A549 (cell line): Measurements from ENCODE around the gene MAML3. TPM values are rescaled to one million over a fixed set of nuclear protein-coding genes. Genes with fewer than 3 reads are reported as not detected.

Source experiments
- ATAC-seq, 2 experiments: fragments of 200-7000 bp in 1 of 2; fragments of >200 bp in 1 of 2; cut with Nextera tagmentation in 1 of 2; cut with Tn5 transposase in 1 of 2; 3 replicates each; pipeline versions ENCODE4 v1.8.0 to v1.9.1; 2018 to 2020; ENCODE audit warnings: mild to moderate bottlenecking in 1 of 2, moderate library complexity in 1 of 2
- CTCF ChIA-PET: fragments of 300-600 bp; sonication (Branson Sonifier 250); formaldehyde crosslinking; extraction: SDS; loops from one replicate; lab custom pipeline; 2021; ENCODE audit warnings: antibody characterized with exemption, inconsistent platforms; lab: Yijun Ruan, JAX
- POLR2A ChIA-PET: fragments of 350-600 bp; formaldehyde crosslinking; extraction: SDS; loops from one replicate; lab custom pipeline; 2021; ENCODE audit warnings: antibody characterized with exemption, inconsistent platforms; lab: Yijun Ruan, JAX
- DNase-seq, 2 experiments: peaks; one replicate each; pipeline versions ENCODE4 v3.0.0 to v3.0.0-alpha.2; 2011 to 2016; ENCODE audit warnings: low read depth in 1 of 2, low spot score in 1 of 2
- FAIRE-seq: peaks from 2 replicates; lab custom pipeline; 2011; peaks lifted over from hg19 to GRCh38; lab: Jason Lieb, UNC
- H3K27ac ChIP-seq, 2 experiments: fragments of >200 bp; sonication (Bioruptor Twin); formaldehyde crosslinking; 3 replicates each; pipeline ENCODE4 v1.5.1; 2016 to 2017
- H3K4me1 ChIP-seq: fragments of >200 bp; sonication (Bioruptor Twin); formaldehyde crosslinking; 3 replicates; pipeline ENCODE4 v1.6.1; 2016
- H3K4me2 ChIP-seq: fragments of >200 bp; sonication (Bioruptor Twin); formaldehyde crosslinking; 3 replicates; pipeline ENCODE4 v1.6.1; 2016
- H3K4me3 ChIP-seq: fragments of >200 bp; sonication (Bioruptor Twin); formaldehyde crosslinking; 3 replicates; pipeline ENCODE4 v1.5.1; 2016
- H3K9me3 ChIP-seq: fragments of >200 bp; sonication (Bioruptor Twin); formaldehyde crosslinking; 3 replicates; pipeline ENCODE4 v1.6.1; 2016
- BCL3 ChIP-seq: fragments of >200 bp; sonication (Bioruptor Twin); formaldehyde crosslinking; IDR thresholded peaks from 3 replicates; pipeline ENCODE4 v1.6.1; 2016
- BHLHE40 ChIP-seq: IDR thresholded peaks from 2 replicates; pipeline ENCODE4 v1.6.1; 2012; ENCODE audit warnings: low read depth, low read length, inconsistent platforms
- CBX8 ChIP-seq: fragments of 200-600 bp; sonication (generic); IDR thresholded peaks from 2 replicates; pipeline ENCODE4 v1.6.1; 2016
- CEBPB ChIP-seq, 2 experiments: fragments of >200 bp in 1 of 2; sonication (Bioruptor Twin) in 1 of 2; formaldehyde crosslinking in 1 of 2; IDR thresholded peaks; 2 replicates each; pipeline ENCODE4 v1.6.1; 2012 to 2016
- CTCF ChIP-seq: fragments of >200 bp; sonication (Bioruptor Twin); formaldehyde crosslinking; IDR thresholded peaks from 3 replicates; pipeline ENCODE4 v1.5.1; 2016
- EHF ChIP-seq: fragments of 250-450 bp; sonication (Bioruptor Pico); IDR thresholded peaks from 2 replicates; pipeline ENCODE4 v1.5.0; 2020; ENCODE audit warnings: mild to moderate bottlenecking
- EHMT2 ChIP-seq: fragments of 200-600 bp; sonication (generic); IDR thresholded peaks from 2 replicates; pipeline ENCODE4 v1.6.1; 2016; ENCODE audit warnings: antibody characterized with exemption, low read depth, mild to moderate bottlenecking, moderate library complexity
- ELK1 ChIP-seq: fragments of 150-350 bp; IDR thresholded peaks from 2 replicates; pipeline ENCODE4 v1.6.1; 2014; ENCODE audit warnings: low read depth, mild to moderate bottlenecking, low read length
- EP300 ChIP-seq, 2 experiments: fragments of >200 bp; sonication (Bioruptor Twin); formaldehyde crosslinking; IDR thresholded peaks; 2 replicates in 1 of 2; 3 replicates in 1 of 2; pipeline ENCODE4 v1.6.1; 2016 to 2017
- FOXS1 ChIP-seq: fragments of 250-450 bp; sonication (Bioruptor Pico); IDR thresholded peaks from 2 replicates; pipeline ENCODE4 v1.5.0; 2020; ENCODE audit warnings: mild to moderate bottlenecking, moderate library complexity
- HDAC2 ChIP-seq: fragments of 200-600 bp; sonication (generic); IDR thresholded peaks from 2 replicates; pipeline ENCODE4 v1.6.1; 2016
- HEYL ChIP-seq: fragments of 250-450 bp; sonication (Bioruptor Pico); IDR thresholded peaks from 2 replicates; pipeline ENCODE4 v1.8.0; 2021; ENCODE audit warnings: mild to moderate bottlenecking, moderate library complexity
- HMGXB4 ChIP-seq: fragments of 250-450 bp; sonication (Bioruptor Pico); IDR thresholded peaks from 2 replicates; pipeline ENCODE4 v1.5.0; 2021; ENCODE audit warnings: mild to moderate bottlenecking, moderate library complexity, borderline replicate concordance
- JUNB ChIP-seq: fragments of >200 bp; sonication (Bioruptor Twin); formaldehyde crosslinking; IDR thresholded peaks from 2 replicates; pipeline ENCODE4 v1.6.1; 2016
- KDM1A ChIP-seq: fragments of 200-600 bp; sonication (generic); IDR thresholded peaks from 2 replicates; pipeline ENCODE4 v1.6.1; 2016; ENCODE audit warnings: low read depth, mild to moderate bottlenecking
- MAFK ChIP-seq: fragments of 450-650 bp; IDR thresholded peaks from 2 replicates; pipeline ENCODE4 v1.6.1; 2014; ENCODE audit not compliant: partially characterized antibody
- MAX ChIP-seq: IDR thresholded peaks from 2 replicates; pipeline ENCODE4 v1.6.1; 2012
- MAZ ChIP-seq: fragments of 150-350 bp; IDR thresholded peaks from 2 replicates; pipeline ENCODE4 v1.6.1; 2014; ENCODE audit warnings: antibody characterized with exemption, low read depth, low read length, borderline replicate concordance
- NR3C1 ChIP-seq: fragments of >200 bp; sonication (Bioruptor Twin); formaldehyde crosslinking; IDR thresholded peaks from 3 replicates; pipeline ENCODE4 v1.6.1; 2017
- PHF8 ChIP-seq: fragments of 200-600 bp; sonication (generic); IDR thresholded peaks from 2 replicates; pipeline ENCODE4 v1.6.1; 2016; ENCODE audit warnings: low read depth, mild to moderate bottlenecking, antibody characterized with exemption, moderate library complexity, borderline replicate concordance
- POLR2AphosphoS2 ChIP-seq: conservative IDR thresholded peaks from 2 replicates; pipeline ENCODE4 v1.6.1; 2012; ENCODE audit warnings: low read length, improper control_type of control experiment, inconsistent platforms
- RAD21 ChIP-seq, 2 experiments: fragments of >200 bp in 1 of 2; sonication (Bioruptor Twin) in 1 of 2; formaldehyde crosslinking in 1 of 2; IDR thresholded peaks in 1 of 2; conservative IDR thresholded peaks in 1 of 2; 2 replicates in 1 of 2; 3 replicates in 1 of 2; pipeline ENCODE4 v1.6.1; 2012 to 2018; ENCODE audit warnings: inconsistent platforms in 1 of 2
- REST ChIP-seq: fragments of 200-600 bp; sonication (generic); IDR thresholded peaks from 2 replicates; pipeline ENCODE4 v1.6.1; 2016; ENCODE audit warnings: antibody characterized with exemption, mild to moderate bottlenecking, moderate library complexity
- RFX5 ChIP-seq: fragments of 450-650 bp; IDR thresholded peaks from 2 replicates; pipeline ENCODE4 v1.7.1; 2014; ENCODE audit warnings: antibody characterized with exemption, mild to moderate bottlenecking, moderate library complexity
- SMC3 ChIP-seq: fragments of >200 bp; sonication (Bioruptor Twin); formaldehyde crosslinking; IDR thresholded peaks from 3 replicates; pipeline ENCODE4 v1.6.1; 2018; ENCODE audit warnings: inconsistent platforms
- SREBF2 ChIP-seq: fragments of 450-650 bp; IDR thresholded peaks from 2 replicates; pipeline ENCODE4 v1.6.1; 2014; ENCODE audit warnings: mild to moderate bottlenecking, moderate library complexity
- TP53 ChIP-seq: fragments of 250-450 bp; sonication (Bioruptor Pico); IDR thresholded peaks from 2 replicates; pipeline ENCODE4 v1.5.0; 2021; ENCODE audit warnings: mild to moderate bottlenecking, moderate library complexity
- ZC3H11A ChIP-seq: fragments of 450-650 bp; IDR thresholded peaks from 2 replicates; pipeline ENCODE4 v1.6.1; 2014; ENCODE audit warnings: antibody characterized with exemption, mild to moderate bottlenecking
- ZNF302 ChIP-seq: fragments of 250-450 bp; sonication (Bioruptor Pico); IDR thresholded peaks from 2 replicates; pipeline ENCODE4 v1.9.0; 2021; ENCODE audit warnings: inconsistent platforms, mild to moderate bottlenecking, moderate library complexity
- WGBS: methylation state at CpG from one replicate; pipeline ENCODE4 v1.1.6; 2017; ENCODE audit errors: missing lambda C conversion rate; 5-methylcytosine and 5-hydroxymethylcytosine counted together
- polyA plus RNA-seq, 4 experiments: library from polyadenylated mRNA; depleted of rRNA in 3 of 4; stranded (reverse); fragments of >200 nt; fragmentation: RNase III in 1 of 4; extraction: RNeasy Plus Mini Kit Qiagen cat#74134 plus additional on column Dnase treatment in 1 of 4; gene quantifications; 2 replicates in 3 of 4; 3 replicates in 1 of 4; pipeline ENCODE4 v1.2.3, GENCODE V29; 2011 to 2017

Gene MAML3
- polyA plus RNA-seq, 2 of the 4 experiments (the other 2 are of a cell fraction): 9.0 to 22.2 TPM

- H3K4me1 ChIP-seq: peaks cover 16% of the 10 kb centered on the region
- CTCF ChIA-PET: interaction anchor here (1.3 kb wide), 1 partner anchor 97 kb away, joined by 4 read pairs; no protein-coding TSS in a partner anchor
- 80% methylated on average over 4 of the region's 4 CpGs for WGBS
These were observed 2.7 kb upstream of the MAML3 start for GRCh38 chr4:140156529-140157171.

GRCh38 chr4:140154572-140154891 lies 548 bp upstream of the MAML3 start:
- H3K9me3 ChIP-seq: no peaks in the 10 kb centered on the region
- TF ChIP-seq CTCF (no peak), REST (no peak), RAD21 (conservative IDR thresholded peaks at IDR 0.05 in 1 of 2, IDR thresholded peaks at IDR 0.05 in 1 of 2) (no peak), NR3C1 (no peak), BHLHE40 (no peak), PHF8 (no peak), ZNF302 (CRISPR knock-in tag) (no peak), MAZ (no peak), ZC3H11A (no peak)
- DNase-seq: no peak
- peaks cover 18% of the 10 kb centered on the region for H3K4me1 ChIP-seq
- peak overlapping the region; percentile 99 for H3K27ac ChIP-seq
- POLR2A ChIA-PET: interaction anchor here (0.9 to 3.1 kb wide), 7 partner anchors 48 to 141 kb away, joined by 3 to 40 read pairs (median 6); no protein-coding TSS in a partner anchor
- peak overlapping the region; percentile 74 for H3K4me2 ChIP-seq
- FAIRE-seq: no peak
- WGBS: 2% methylated on average over 3 of the region's 3 CpGs
- CTCF ChIA-PET: interaction anchor here (0.6 to 1.7 kb wide), 6 partner anchors 8 to 205 kb away, joined by 3 to 5 read pairs (median 4); no protein-coding TSS in a partner anchor
- ATAC-seq: no peak
- peak overlapping the region; percentile 80 for H3K4me3 ChIP-seq

More at GRCh38 chr4:140156529-140157171, 2.7 kb upstream of the MAML3 start:
- no peak for ATAC-seq
- Histone ChIP-seq H3K4me3 (no peak overlapping the region), H3K27ac (0 out of 6 replicates have a peak overlapping the region, but pooled peaks of 1 of the 2 experiments have one; percentile 3), H3K9me3 (no peaks in the 10 kb centered on the region)
- POLR2A ChIA-PET: no interaction called here
- TF ChIP-seq BCL3 (no peak), HDAC2 (no peak), FOXS1 (CRISPR knock-in tag) (no peak), CBX8 (no peak), POLR2AphosphoS2 (no peak), MAFK (no peak), TP53 (CRISPR knock-in tag) (no peak), CEBPB (IDR thresholded peaks at IDR 0.05) (no peak), EHMT2 (no peak), SREBF2 (no peak), EP300 (IDR thresholded peaks at IDR 0.05) (no peak), HMGXB4 (CRISPR knock-in tag) (no peak), SMC3 (no peak), KDM1A (no peak), HEYL (CRISPR knock-in tag) (no peak), MAX (no peak), RFX5 (no peak), ELK1 (no peak), EHF (CRISPR knock-in tag) (no peak), JUNB (no peak)
- TF ChIP-seq, all 56 proteins: peak for 0
- FAIRE-seq: no peak
- H3K4me2 ChIP-seq: no peak overlapping the region
- no peak for DNase-seq
